Hepatocyte (in vitro differentiated cells): ENCODE measurements around the gene TBC1D13.

Source experiments
- EZH2 ChIP-seq: fragments of 200-600 bp; sonication (generic); IDR thresholded peaks from 2 replicates; pipeline ENCODE4 v1.6.1; 2016; ENCODE audit warnings: antibody characterized with exemption, mild to moderate bottlenecking, borderline replicate concordance
- EZH2phosphoT487 ChIP-seq: fragments of 200-600 bp; sonication (generic); IDR thresholded peaks from one replicate; pipeline ENCODE4 v1.6.1; 2018; ENCODE audit warnings: antibody characterized with exemption, mild to moderate bottlenecking, low read depth, moderate library complexity; ENCODE audit not compliant: unreplicated experiment, severe bottlenecking
- TF ChIP-seq, protein P1 (sequence below): fragments of 200-600 bp; sonication (generic); IDR thresholded peaks from 2 replicates; pipeline ENCODE4 v1.5.1; 2016; ENCODE audit warnings: antibody characterized with exemption, mild to moderate bottlenecking; ENCODE audit not compliant: poor library complexity

GRCh38 chr9:128828719-128829452, 41.8 kb downstream of the TBC1D13 start:
- TF ChIP-seq, protein P1, sequence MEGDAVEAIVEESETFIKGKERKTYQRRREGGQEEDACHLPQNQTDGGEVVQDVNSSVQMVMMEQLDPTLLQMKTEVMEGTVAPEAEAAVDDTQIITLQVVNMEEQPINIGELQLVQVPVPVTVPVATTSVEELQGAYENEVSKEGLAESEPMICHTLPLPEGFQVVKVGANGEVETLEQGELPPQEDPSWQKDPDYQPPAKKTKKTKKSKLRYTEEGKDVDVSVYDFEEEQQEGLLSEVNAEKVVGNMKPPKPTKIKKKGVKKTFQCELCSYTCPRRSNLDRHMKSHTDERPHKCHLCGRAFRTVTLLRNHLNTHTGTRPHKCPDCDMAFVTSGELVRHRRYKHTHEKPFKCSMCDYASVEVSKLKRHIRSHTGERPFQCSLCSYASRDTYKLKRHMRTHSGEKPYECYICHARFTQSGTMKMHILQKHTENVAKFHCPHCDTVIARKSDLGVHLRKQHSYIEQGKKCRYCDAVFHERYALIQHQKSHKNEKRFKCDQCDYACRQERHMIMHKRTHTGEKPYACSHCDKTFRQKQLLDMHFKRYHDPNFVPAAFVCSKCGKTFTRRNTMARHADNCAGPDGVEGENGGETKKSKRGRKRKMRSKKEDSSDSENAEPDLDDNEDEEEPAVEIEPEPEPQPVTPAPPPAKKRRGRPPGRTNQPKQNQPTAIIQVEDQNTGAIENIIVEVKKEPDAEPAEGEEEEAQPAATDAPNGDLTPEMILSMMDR, result no peak
- TF ChIP-seq EZH2 (no peak), EZH2phosphoT487 (no peak)
